Endothelial cell of umbilical vein (primary cell): Measurements from ENCODE around the gene ANKS1B. TPM values are rescaled to one million over a fixed set of nuclear protein-coding genes. Genes with fewer than 3 reads are reported as not detected.

Experiments
- BruUV-seq: library from RNA; stranded (reverse); fragments of 400-500 nt; replicated peaks from 2 replicates; lab custom pipeline; 2021; lab: Mats Ljungman, UMichigan
- CTCF ChIA-PET: fragments of 300-600, 350-600 bp; sonication (Branson Sonifier 250); formaldehyde crosslinking; loops from one replicate; lab custom pipeline; 2021; ENCODE audit warnings: antibody characterized with exemption, inconsistent platforms; lab: Charles Lee
- POLR2A ChIA-PET: fragments of 300-600, 350-600 bp; sonication (Branson Sonifier 250); formaldehyde crosslinking; loops from one replicate; lab custom pipeline; 2021; ENCODE audit warnings: antibody characterized with exemption, inconsistent platforms; lab: Charles Lee
- DNase-seq: peaks from one replicate; pipeline ENCODE4 v3.0.0-alpha.2; 2011; ENCODE audit warnings: low read depth, low spot score
- FAIRE-seq: peaks from 2 replicates; lab custom pipeline; 2011; peaks lifted over from hg19 to GRCh38; lab: Jason Lieb, UNC
- H2AFZ ChIP-seq: 2 replicates; pipeline ENCODE4 v1.6.0; 2012; ENCODE audit warnings: low read depth, low read length, control low read depth, inconsistent platforms
- H3K27ac ChIP-seq: 2 replicates; pipeline ENCODE4 v1.5.1; 2011; ENCODE audit warnings: low read depth, mild to moderate bottlenecking, control low read depth, low read length, moderate library complexity; ENCODE audit not compliant: insufficient read depth
- H3K27me3 ChIP-seq, 2 experiments: 2 replicates each; pipeline versions ENCODE4 v1.6.0 to v1.6.1; 2011; ENCODE audit warnings: low read length in 2 of 2, mixed read lengths in 1 of 2; ENCODE audit not compliant: control insufficient read depth in 2 of 2, insufficient read depth in 2 of 2
- H3K36me3 ChIP-seq, 2 experiments: 2 replicates in 1 of 2; 3 replicates in 1 of 2; pipeline ENCODE4 v1.5.1; 2011; ENCODE audit warnings: low read length in 2 of 2, mild to moderate bottlenecking in 1 of 2, moderate library complexity in 1 of 2; ENCODE audit not compliant: control insufficient read depth in 2 of 2, insufficient read depth in 2 of 2; ENCODE audit errors: extremely low read depth in 1 of 2
- H3K4me1 ChIP-seq: 3 replicates; pipeline ENCODE4 v1.5.1; 2011; ENCODE audit warnings: mild to moderate bottlenecking, low read length; ENCODE audit not compliant: control insufficient read depth, insufficient read depth; ENCODE audit errors: extremely low read depth
- H3K4me2 ChIP-seq: 2 replicates; pipeline ENCODE4 v1.6.1; 2011; ENCODE audit warnings: low read length, control low read depth, mixed read lengths; ENCODE audit not compliant: insufficient read depth
- H3K4me3 ChIP-seq, 3 experiments: fragments of 200-600 bp in 1 of 3; sonication (generic), shearing (Covaris generic) in 1 of 3; replicated peaks in 1 of 3; 2 replicates each; pipeline ENCODE4 v1.5.1; 2011 to 2016; ENCODE audit warnings: control low read depth in 3 of 3, low read length in 3 of 3, mild to moderate bottlenecking in 2 of 3, inconsistent platforms in 1 of 3, low read depth in 1 of 3, moderate library complexity in 1 of 3; ENCODE audit not compliant: insufficient read depth in 1 of 3
- H3K79me2 ChIP-seq: 2 replicates; pipeline ENCODE4 v1.6.0; 2012; ENCODE audit warnings: low read length, inconsistent platforms; ENCODE audit not compliant: control insufficient read depth, insufficient read depth
- H3K9ac ChIP-seq: replicated peaks from 2 replicates; pipeline ENCODE3; 2011; ENCODE audit warnings: low read length, control low read depth; ENCODE audit not compliant: insufficient read depth; ENCODE audit errors: extremely low read depth
- H3K9me1 ChIP-seq: replicated peaks from 3 replicates; pipeline ENCODE4 v1.6.0; 2011; ENCODE audit warnings: mild to moderate bottlenecking, low read length; ENCODE audit not compliant: control insufficient read depth, insufficient read depth; ENCODE audit errors: extremely low read depth
- H3K9me3 ChIP-seq: replicated peaks from 2 replicates; pipeline ENCODE4 v1.5.1; 2012; ENCODE audit warnings: low read length, inconsistent platforms; ENCODE audit not compliant: control insufficient read depth, insufficient read depth
- H4K20me1 ChIP-seq: replicated peaks from 2 replicates; pipeline ENCODE3; 2011; ENCODE audit warnings: mild to moderate bottlenecking, low read length; ENCODE audit not compliant: control insufficient read depth, insufficient read depth; ENCODE audit errors: extremely low read depth
- EZH2 ChIP-seq: IDR thresholded peaks from 2 replicates; pipeline ENCODE4 v1.6.1; 2012; ENCODE audit warnings: borderline replicate concordance, low read depth, mild to moderate bottlenecking, moderate library complexity, low read length, inconsistent platforms; ENCODE audit not compliant: severe bottlenecking
- FOS ChIP-seq: IDR thresholded peaks from 2 replicates; pipeline ENCODE4 v1.6.1; 2011; ENCODE audit warnings: mild to moderate bottlenecking, low read length, moderate library complexity, borderline replicate concordance; ENCODE audit not compliant: insufficient read depth
- GATA2 ChIP-seq: IDR thresholded peaks from 2 replicates; pipeline ENCODE4 v1.7.0; 2011; ENCODE audit warnings: low read depth, mild to moderate bottlenecking, moderate library complexity, mixed read lengths, low read length; ENCODE audit not compliant: insufficient read length, insufficient read depth
- JUN ChIP-seq: IDR thresholded peaks from 2 replicates; pipeline ENCODE4 v1.6.1; 2011; ENCODE audit warnings: borderline replicate concordance, low read depth; ENCODE audit not compliant: insufficient read length, insufficient read depth
- MYC ChIP-seq: IDR thresholded peaks from one replicate; pipeline ENCODE4 v1.6.1; 2011; ENCODE audit warnings: mild to moderate bottlenecking, low read depth, low read length
- POLR2A ChIP-seq: IDR thresholded peaks from 2 replicates; pipeline ENCODE4 v1.6.1; 2012; ENCODE audit warnings: low read depth, mild to moderate bottlenecking, control low read depth, low read length
- POLR2AphosphoS5 ChIP-seq: IDR thresholded peaks from 2 replicates; pipeline ENCODE4 v1.6.1; 2012; ENCODE audit warnings: low read depth, mild to moderate bottlenecking, control low read depth, low read length, moderate library complexity; ENCODE audit not compliant: insufficient read depth
- dilution Hi-C: fragments of 300-500 bp; cut with MboI; formaldehyde crosslinking; loops from one replicate; pipeline ENCODE4 v1.15.0; 2019; ENCODE audit warnings: low sequenced_read_pairs; ENCODE audit not compliant: extremely low pct_ligation_motif_present
- intact Hi-C: fragments of 100-400 bp; cut with micrococcal nuclease; formaldehyde crosslinking; loops from one replicate; pipeline ENCODE4 v1.10.0; 2022
- polyA plus RNA-seq, 4 experiments: library from polyadenylated mRNA; depleted of rRNA in 3 of 4; stranded (reverse) in 3 of 4; unstranded in 1 of 4; fragments of >200 nt; gene quantifications; 2 replicates each; pipeline versions ENCODE4 v1.2.1 to v1.2.3, GENCODE V29; 2011 to 2012; ENCODE audit warnings: missing spikeins in 1 of 4
- total RNA-seq: library from RNA; stranded (reverse); gene quantifications from 2 replicates; pipeline ENCODE4 v1.2.3, GENCODE V29; 2021
- TF ChIP-seq, protein P1 (sequence below): IDR thresholded peaks from 2 replicates; pipeline ENCODE4 v1.6.1; 2011; ENCODE audit not compliant: insufficient read depth, insufficient read length
- TF ChIP-seq, protein P2 (sequence below), 2 donors: IDR thresholded peaks; 1 replicate in 1 of 2; 2 replicates in 1 of 2; pipeline ENCODE4 v1.5.1; 2011; ENCODE audit warnings: low read length in 2 of 2, mild to moderate bottlenecking in 2 of 2, moderate library complexity in 2 of 2, control low read depth in 1 of 2, inconsistent platforms in 1 of 2, low read depth in 1 of 2; ENCODE audit not compliant: insufficient read depth in 1 of 2; ENCODE audit errors: extremely low read depth in 1 of 2

Gene ANKS1B
- total and polyA plus RNA-seq, 2 donors (not counting 3 experiments of a cell fraction or from before 2014, with no cell fraction given) = 0.15 to 0.38 TPM

DNA sequence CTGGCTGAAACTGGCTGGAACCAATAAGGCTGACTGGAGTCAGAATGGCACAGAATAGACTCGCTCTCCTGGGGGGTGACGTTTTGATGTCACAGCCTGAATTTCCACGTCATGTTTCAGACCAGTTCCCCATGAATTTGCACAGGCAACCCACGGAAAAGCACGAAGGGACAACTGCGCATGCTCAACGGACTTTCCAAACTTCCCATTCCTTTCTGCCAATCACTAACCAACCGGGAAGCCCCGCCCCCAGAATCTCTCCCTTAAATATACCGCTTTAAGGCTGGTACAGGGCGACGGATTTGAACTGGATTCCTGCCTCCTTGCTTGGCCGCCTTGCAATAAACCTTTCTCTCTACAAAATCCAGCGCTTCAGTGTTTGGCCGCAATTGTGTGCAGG lies 904.9 kb downstream of the ANKS1B start:
- no peaks in the 10 kb centered on the region for H3K36me3 ChIP-seq
- H4K20me1 ChIP-seq = no peaks in the 10 kb centered on the region
- dilution Hi-C loops = no loop called here
- DNase-seq = no peak
- no peak overlapping the region for H3K4me3 ChIP-seq
- H3K27ac ChIP-seq = no peak overlapping the region
- CTCF ChIA-PET = no interaction called here
- H3K4me1 ChIP-seq = no peaks in the 10 kb centered on the region
- H3K9me1 ChIP-seq = no peaks in the 10 kb centered on the region
- no peaks in the 10 kb centered on the region for H3K79me2 ChIP-seq
- no peak overlapping the region for H3K9ac ChIP-seq
- no peak overlapping the region for H2AFZ ChIP-seq
- intact Hi-C loops = no loop called here
- POLR2A ChIA-PET = no interaction called here
- H3K27me3 ChIP-seq = no peaks in the 10 kb centered on the region
- no peak for FAIRE-seq
- BruUV-seq = no TSS peak
- TF ChIP-seq, protein P1, sequence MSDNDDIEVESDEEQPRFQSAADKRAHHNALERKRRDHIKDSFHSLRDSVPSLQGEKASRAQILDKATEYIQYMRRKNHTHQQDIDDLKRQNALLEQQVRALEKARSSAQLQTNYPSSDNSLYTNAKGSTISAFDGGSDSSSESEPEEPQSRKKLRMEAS = no peak
- TF ChIP-seq JUN = no peak
- no peak for TF ChIP-seq FOS
- TF ChIP-seq, protein P2, sequence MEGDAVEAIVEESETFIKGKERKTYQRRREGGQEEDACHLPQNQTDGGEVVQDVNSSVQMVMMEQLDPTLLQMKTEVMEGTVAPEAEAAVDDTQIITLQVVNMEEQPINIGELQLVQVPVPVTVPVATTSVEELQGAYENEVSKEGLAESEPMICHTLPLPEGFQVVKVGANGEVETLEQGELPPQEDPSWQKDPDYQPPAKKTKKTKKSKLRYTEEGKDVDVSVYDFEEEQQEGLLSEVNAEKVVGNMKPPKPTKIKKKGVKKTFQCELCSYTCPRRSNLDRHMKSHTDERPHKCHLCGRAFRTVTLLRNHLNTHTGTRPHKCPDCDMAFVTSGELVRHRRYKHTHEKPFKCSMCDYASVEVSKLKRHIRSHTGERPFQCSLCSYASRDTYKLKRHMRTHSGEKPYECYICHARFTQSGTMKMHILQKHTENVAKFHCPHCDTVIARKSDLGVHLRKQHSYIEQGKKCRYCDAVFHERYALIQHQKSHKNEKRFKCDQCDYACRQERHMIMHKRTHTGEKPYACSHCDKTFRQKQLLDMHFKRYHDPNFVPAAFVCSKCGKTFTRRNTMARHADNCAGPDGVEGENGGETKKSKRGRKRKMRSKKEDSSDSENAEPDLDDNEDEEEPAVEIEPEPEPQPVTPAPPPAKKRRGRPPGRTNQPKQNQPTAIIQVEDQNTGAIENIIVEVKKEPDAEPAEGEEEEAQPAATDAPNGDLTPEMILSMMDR (IDR thresholded peaks at IDR 0.05; ENCODE audit: extremely low read depth in 1 of 2, insufficient read depth in 1 of 2, low read depth in 1 of 2, low read length in 2 of 2) = no peak
- TF ChIP-seq EZH2 = no peak
- no peak for TF ChIP-seq POLR2AphosphoS5
- TF ChIP-seq GATA2 = no peak
- no peak for TF ChIP-seq MYC
- TF ChIP-seq POLR2A = no peak
- H3K4me2 ChIP-seq = no peak overlapping the region
- H3K9me3 ChIP-seq = peaks cover 2% of the 10 kb centered on the region
